Dermis microvascular lymphatic vessel endothelial cell (primary cell): Measurements from ENCODE around the gene SLC38A9. TPM values are rescaled to one million over a fixed set of nuclear protein-coding genes. Genes with fewer than 3 reads are reported as not detected.

Source experiments
- DNase-seq, 2 donors: peaks; one replicate each; pipeline versions ENCODE4 v3.0.0 to v3.0.0-alpha.2; 2010; ENCODE audit warnings: low read depth in 2 of 2
- total RNA-seq: library from RNA; depleted of rRNA; stranded (reverse); fragments of >200 nt; gene quantifications from 2 replicates; pipeline ENCODE4 v1.2.1, GENCODE V29; 2014

The SLC38A9 gene
- total RNA-seq, 1 donor from 2014 or later = 36.2 TPM

GRCh38 chr5:55665065-55665464 is 47.1 kb downstream of the SLC38A9 start:
- DNase-seq = no peak

GRCh38 chr5:55657443-55657842 is 54.7 kb downstream of the SLC38A9 start:
- no peak for DNase-seq

GRCh38 chr5:55650386-55650785 is 61.7 kb downstream of the SLC38A9 start:
- DNase-seq = peak in 1 of 2 donors; percentile 63

GRCh38 chr5:55649963-55650362 is 62.2 kb downstream of the SLC38A9 start:
- no peak for DNase-seq

- peak in 1 of 2 donors; percentile 47 for DNase-seq
Observed at GRCh38 chr5:55645304-55645703, 66.8 kb downstream of the SLC38A9 start.

- no peak for DNase-seq
Observed at GRCh38 chr5:55638455-55638854, 73.7 kb downstream of the SLC38A9 start.

- no peak for DNase-seq
Observed at GRCh38 chr5:55638051-55638450, 74.1 kb downstream of the SLC38A9 start.

GRCh38 chr5:55636683-55637082 is 75.4 kb downstream of the SLC38A9 start:
- DNase-seq = no peak

- no peak for DNase-seq
Observed at GRCh38 chr5:55636177-55636576, 75.9 kb downstream of the SLC38A9 start.

GRCh38 chr5:55634866-55635265 is 77.3 kb downstream of the SLC38A9 start:
- peak in 1 of 2 donors; percentile 28 for DNase-seq

GRCh38 chr5:55634209-55634805 is 77.8 kb downstream of the SLC38A9 start:
- DNase-seq = peak in 1 of 2 donors; percentile 17

GRCh38 chr5:55633574-55634208 is 78.4 kb downstream of the SLC38A9 start:
- peak; percentile 13 to 21 for DNase-seq

GRCh38 chr5:55629815-55630214 is 82.3 kb downstream of the SLC38A9 start:
- no peak for DNase-seq

- DNase-seq = no peak
Observed at GRCh38 chr5:55626790-55627189, 85.3 kb downstream of the SLC38A9 start.

GRCh38 chr5:55625913-55626312 is 86.2 kb downstream of the SLC38A9 start:
- DNase-seq = no peak

GRCh38 chr5:55625589-55625909 is 86.6 kb downstream of the SLC38A9 start:
- DNase-seq = no peak

GRCh38 chr5:55624841-55625588 is 87.1 kb downstream of the SLC38A9 start:
- DNase-seq = no peak

- DNase-seq = no peak
Observed at GRCh38 chr5:55623789-55624188, 88.3 kb downstream of the SLC38A9 start.

- DNase-seq = no peak
Observed at GRCh38 chr5:55622460-55622859, 89.7 kb downstream of the SLC38A9 start.

GRCh38 chr5:55621229-55621628 is 90.9 kb downstream of the SLC38A9 start:
- no peak for DNase-seq

- no peak for DNase-seq
Observed at GRCh38 chr5:55620766-55621160, 91.4 kb downstream of the SLC38A9 start.

GRCh38 chr5:55620009-55620765 is 91.9 kb downstream of the SLC38A9 start:
- DNase-seq = no peak
